Activated T-cell treated with anti-CD3 and anti-CD28 coated beads, Interleukin-2, amount 50 U/mL, for 72 hours (primary cell): Measurements from ENCODE around the gene CDH2. TPM values are rescaled to one million over a fixed set of nuclear protein-coding genes. Genes with fewer than 3 reads are reported as not detected.

Source experiments
- ATAC-seq, 2 donors: fragments of 150-1000 bp; cut with Tn5 transposase; replicated peaks in 1 of 2; 2 replicates each; pipeline ENCODE4 v1.10.0; 2021; ENCODE audit warnings: moderate library complexity in 2 of 2, mild to moderate bottlenecking in 1 of 2
- DNase-seq, 2 donors: peaks; one replicate each; pipeline ENCODE4 v3.0.0; 2021 to 2022; ENCODE audit warnings: mixed read lengths in 1 of 2
- H3K27ac Mint-ChIP-seq: one replicate; pipeline ENCODE4 v1.8.0; 2022; ENCODE audit warnings: mild to moderate bottlenecking, moderate library complexity, mixed read lengths
- H3K27me3 Mint-ChIP-seq: one replicate; pipeline ENCODE4 v1.8.0; 2022; ENCODE audit warnings: low read depth, mixed read lengths
- H3K36me3 Mint-ChIP-seq, 2 donors: one replicate each; pipeline ENCODE4 v1.8.0; 2022; ENCODE audit warnings: mixed read lengths in 2 of 2, mild to moderate bottlenecking in 1 of 2; ENCODE audit not compliant: insufficient read depth in 2 of 2
- H3K4me1 Mint-ChIP-seq: one replicate; pipeline ENCODE4 v1.8.0; 2022; ENCODE audit warnings: low read depth, mixed read lengths
- H3K4me3 Mint-ChIP-seq, 2 donors: one replicate each; pipeline ENCODE4 v1.8.0; 2022; ENCODE audit warnings: mild to moderate bottlenecking in 2 of 2, mixed read lengths in 2 of 2, moderate library complexity in 2 of 2
- H3K9me3 Mint-ChIP-seq, 2 donors: one replicate each; pipeline ENCODE4 v1.8.0; 2022; ENCODE audit warnings: mixed read lengths in 2 of 2
- total RNA-seq, 2 donors: library from RNA; stranded (reverse); gene quantifications; one replicate each; pipeline ENCODE4 v1.2.3, GENCODE V29; 2022

Gene CDH2
- total RNA-seq, 2 donors from 2014 or later, result 0.07 TPM; not detected in 1

DNA sequence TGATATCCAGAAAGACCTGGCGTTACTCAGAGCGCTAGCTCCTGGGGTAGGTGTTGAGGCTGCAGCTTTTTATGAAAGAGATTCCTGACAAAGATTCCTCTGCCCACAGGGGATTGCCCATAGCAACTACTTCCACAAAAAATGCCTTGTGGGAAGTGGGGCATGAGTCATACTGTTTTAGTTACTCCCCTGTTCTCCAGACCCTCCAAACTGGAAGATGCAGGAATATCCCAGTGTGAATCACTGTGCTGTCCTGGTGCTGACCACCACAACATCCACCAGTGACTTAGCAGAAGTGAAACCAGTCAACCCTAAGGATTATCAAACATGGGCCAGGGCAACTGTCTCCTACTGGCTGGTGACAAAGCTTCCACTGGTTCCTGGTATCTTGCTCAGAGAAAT lies 61.8 kb downstream of the CDH2 start:
- H3K36me3 Mint-ChIP-seq, result no peaks in the 10 kb centered on the region
- peaks cover 0 to 4% of the 10 kb centered on the region in 2 donors for H3K9me3 Mint-ChIP-seq
- DNase-seq (no peak), ATAC-seq (no peak)
- no peaks in the 10 kb centered on the region for H3K27me3 Mint-ChIP-seq
- no peak overlapping the region for H3K27ac Mint-ChIP-seq
- H3K4me3 Mint-ChIP-seq, result no peak overlapping the region
- no peaks in the 10 kb centered on the region for H3K4me1 Mint-ChIP-seq

DNA sequence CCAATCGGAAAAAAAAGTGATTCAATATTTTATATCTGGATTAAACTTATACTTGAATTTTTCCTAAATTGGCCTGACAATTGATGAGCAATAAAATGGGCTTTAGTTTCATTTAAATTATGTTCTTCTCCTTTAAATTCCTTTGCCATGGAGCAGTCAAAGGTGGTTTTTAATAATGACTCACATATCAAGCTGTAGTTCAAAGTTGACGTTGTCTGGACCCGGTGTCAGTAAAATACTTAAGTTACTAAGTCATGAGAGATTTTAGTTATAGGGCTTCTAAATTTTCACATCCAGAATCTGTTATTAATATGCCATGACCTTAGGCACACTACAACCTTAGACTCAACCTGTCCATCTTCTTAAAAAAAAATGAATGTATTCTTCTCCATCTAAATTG lies 62.5 kb downstream of the CDH2 start:
- Mint-ChIP-seq H3K9me3 (peaks cover 0 to 1% of the 10 kb centered on the region in 2 donors), H3K36me3 (no peaks in the 10 kb centered on the region), H3K4me1 (no peaks in the 10 kb centered on the region), H3K27ac (no peak overlapping the region), H3K4me3 (no peak overlapping the region), H3K27me3 (no peaks in the 10 kb centered on the region)
- DNase-seq (no peak), ATAC-seq (no peak)

DNA sequence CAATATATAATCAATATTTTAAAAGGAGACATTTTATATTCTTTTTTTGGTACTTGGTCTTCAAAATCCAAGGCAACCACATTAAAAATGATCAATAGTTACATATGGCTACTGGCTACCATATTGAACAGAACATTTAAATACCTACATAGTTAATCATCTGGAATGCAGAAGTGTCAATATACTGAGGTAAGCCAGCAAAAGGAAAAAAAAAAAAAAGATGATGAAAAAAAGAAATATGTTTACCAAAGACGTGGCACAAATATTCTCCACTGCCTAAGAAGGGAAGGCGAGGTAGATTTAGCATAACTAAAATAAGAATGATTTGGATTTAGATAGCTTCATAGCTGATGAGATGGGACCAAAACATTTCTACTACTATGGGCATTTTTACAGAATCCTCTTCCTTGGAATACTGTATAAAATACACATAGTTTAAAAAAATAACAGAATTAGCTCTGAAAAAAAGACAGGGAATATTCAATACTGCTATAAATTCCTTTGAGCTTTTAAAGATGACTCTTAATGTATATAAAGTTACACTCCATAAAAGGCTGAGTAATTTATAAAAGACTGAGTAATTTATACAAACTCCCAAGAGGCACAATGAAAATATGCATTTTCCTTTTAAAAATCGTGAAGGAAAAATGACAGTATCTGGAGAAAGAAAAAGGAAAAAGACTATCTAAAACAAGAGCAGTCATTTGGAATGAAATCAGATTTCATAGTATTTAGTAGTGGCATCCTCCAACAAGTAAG lies 63.5 kb downstream of the CDH2 start:
- no peaks in the 10 kb centered on the region for H3K27me3 Mint-ChIP-seq
- H3K27ac Mint-ChIP-seq, result no peak overlapping the region

DNA sequence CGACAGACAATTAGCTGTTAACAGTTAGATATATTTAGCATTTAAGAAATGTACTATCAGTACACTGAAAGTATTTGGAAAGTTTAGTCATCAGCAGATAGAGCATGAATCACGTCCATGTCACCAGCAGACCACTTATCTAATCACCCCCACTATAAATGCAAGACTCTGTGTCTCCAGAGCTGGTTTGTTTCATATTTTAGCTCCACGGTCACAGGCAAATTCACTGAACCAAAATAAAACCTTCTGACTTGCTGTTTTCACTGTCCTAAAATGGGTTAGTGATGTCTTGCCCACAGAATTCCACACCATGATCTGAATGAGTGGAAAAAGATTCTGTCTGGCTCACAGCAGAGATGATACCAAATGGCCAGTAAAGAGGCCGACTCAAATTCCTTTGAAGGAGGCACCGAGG lies 64.9 kb downstream of the CDH2 start:
- Mint-ChIP-seq H3K4me1 (no peaks in the 10 kb centered on the region), H3K27me3 (no peaks in the 10 kb centered on the region), H3K9me3 (peaks cover 0 to 3% of the 10 kb centered on the region in 2 donors), H3K36me3 (no peaks in the 10 kb centered on the region), H3K27ac (no peak overlapping the region), H3K4me3 (no peak overlapping the region)
- ATAC-seq (no peak), DNase-seq (no peak)

More for the DNA sequence above, 63.5 kb downstream of the CDH2 start:
- no peaks in the 10 kb centered on the region for H3K36me3 Mint-ChIP-seq
- no peak for DNase-seq
- H3K4me3 Mint-ChIP-seq, result no peak overlapping the region
- H3K4me1 Mint-ChIP-seq, result no peaks in the 10 kb centered on the region
- ATAC-seq, result no peak
- H3K9me3 Mint-ChIP-seq, result peaks cover 0 to 3% of the 10 kb centered on the region in 2 donors

DNA sequence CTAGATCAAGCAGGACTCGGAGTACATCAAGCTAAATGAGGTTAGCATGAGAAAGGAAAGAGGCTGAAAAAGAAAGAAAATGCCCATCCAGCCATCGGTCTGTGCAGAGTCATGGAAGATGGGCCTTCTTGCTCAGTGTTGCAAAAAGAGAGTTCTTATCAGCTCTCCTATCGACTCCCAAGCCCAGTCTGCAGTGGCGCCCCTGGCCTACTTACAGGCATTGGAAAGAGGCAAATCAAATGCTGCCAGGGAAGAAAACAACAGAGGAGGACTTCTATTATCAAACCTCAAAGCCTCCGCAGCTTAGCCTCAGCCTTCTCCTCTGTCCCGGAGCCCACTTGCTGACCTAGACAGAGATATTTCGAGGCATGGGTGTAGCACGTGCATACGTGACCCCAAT lies 66.0 kb downstream of the CDH2 start:
- DNase-seq (no peak), ATAC-seq (no peak)
- no peak overlapping the region for H3K4me3 Mint-ChIP-seq
- no peaks in the 10 kb centered on the region for H3K27me3 Mint-ChIP-seq
- no peaks in the 10 kb centered on the region for H3K4me1 Mint-ChIP-seq
- no peak overlapping the region for H3K27ac Mint-ChIP-seq
- H3K36me3 Mint-ChIP-seq, result no peaks in the 10 kb centered on the region
- peaks cover 0 to 3% of the 10 kb centered on the region in 2 donors for H3K9me3 Mint-ChIP-seq

DNA sequence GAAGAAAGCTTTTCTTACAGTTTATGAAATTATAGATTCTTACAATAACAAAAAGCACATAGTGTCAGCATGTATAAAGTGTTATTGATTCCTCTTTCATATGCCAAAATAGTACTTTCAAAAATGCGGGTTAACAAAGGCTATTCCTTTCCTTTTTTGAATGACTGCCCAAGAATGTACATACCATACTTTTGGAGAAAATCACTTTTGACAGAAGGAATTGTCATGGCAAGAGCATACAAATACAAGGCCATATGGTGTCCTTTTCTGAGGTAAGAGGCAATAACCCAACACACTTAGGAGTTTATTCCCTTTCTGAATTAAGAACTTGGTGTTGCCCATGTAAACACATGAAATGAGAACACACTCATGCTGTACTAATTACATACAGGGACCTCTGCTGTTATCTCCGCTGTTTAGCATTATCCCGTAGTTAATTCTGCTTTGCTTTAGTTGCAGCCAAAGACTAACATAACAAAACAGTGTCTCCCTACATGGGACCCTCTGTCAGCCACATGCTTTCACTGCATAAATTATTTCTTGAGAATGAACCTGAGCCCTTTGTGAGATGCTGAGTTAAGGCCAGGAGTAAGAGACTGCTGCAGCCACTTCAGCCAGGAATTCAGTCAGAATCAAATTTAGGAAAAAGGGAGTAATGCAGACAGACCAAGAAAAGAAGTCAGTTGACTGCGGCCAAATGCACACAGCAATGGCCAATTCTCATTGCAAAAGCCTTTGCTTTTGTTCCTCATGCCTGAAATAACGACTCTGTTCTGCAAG lies 67.0 kb downstream of the CDH2 start:
- H3K27me3 Mint-ChIP-seq, result no peaks in the 10 kb centered on the region
- no peak overlapping the region for H3K27ac Mint-ChIP-seq
- peaks cover 0 to 3% of the 10 kb centered on the region in 2 donors for H3K9me3 Mint-ChIP-seq
- ATAC-seq (no peak), DNase-seq (no peak)
- no peaks in the 10 kb centered on the region for H3K36me3 Mint-ChIP-seq
- H3K4me1 Mint-ChIP-seq, result no peaks in the 10 kb centered on the region
- no peak overlapping the region for H3K4me3 Mint-ChIP-seq

DNA sequence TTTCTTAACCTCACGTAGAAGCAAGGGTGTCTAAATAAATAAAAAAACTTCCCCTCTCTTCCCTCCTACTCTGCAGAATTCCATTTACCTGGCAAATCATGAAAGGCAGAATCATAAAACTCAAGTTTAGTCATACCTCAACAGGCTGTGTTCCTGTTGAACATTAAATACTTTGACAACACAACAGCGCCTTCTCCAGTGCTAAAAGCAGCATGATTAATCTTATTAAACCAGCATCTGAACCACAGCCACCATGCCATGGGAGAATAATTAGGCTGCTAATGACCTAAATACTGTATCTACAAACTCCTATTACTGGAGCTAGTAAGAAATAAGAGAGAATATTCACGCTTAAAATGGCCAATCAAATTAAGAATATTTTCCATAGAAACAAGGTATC lies 68.1 kb downstream of the CDH2 start:
- no peak overlapping the region for H3K27ac Mint-ChIP-seq
- H3K27me3 Mint-ChIP-seq, result no peaks in the 10 kb centered on the region
- no peaks in the 10 kb centered on the region for H3K4me1 Mint-ChIP-seq
- no peak overlapping the region for H3K4me3 Mint-ChIP-seq
- H3K36me3 Mint-ChIP-seq, result no peaks in the 10 kb centered on the region
- DNase-seq (no peak), ATAC-seq (no peak)
- peaks cover 0 to 3% of the 10 kb centered on the region in 2 donors for H3K9me3 Mint-ChIP-seq

DNA sequence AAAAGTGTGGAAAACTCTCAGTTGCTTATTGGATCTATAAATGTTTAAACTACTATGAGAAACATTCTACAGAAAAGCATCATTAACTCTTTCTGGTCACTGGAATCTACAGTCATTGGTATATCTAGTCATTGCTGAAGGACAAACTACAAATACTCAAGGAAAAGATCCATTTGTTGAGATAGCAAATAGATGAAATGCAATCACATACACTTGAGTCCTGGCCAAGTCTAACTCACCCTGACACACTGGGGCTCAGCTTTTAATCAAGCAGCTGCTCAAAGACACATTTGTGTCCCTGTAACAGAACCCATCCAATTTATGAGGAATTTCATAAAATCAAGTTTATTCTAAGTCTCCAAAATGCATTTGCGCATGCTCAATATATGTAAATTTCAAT lies 68.7 kb downstream of the CDH2 start:
- H3K4me3 Mint-ChIP-seq, result no peak overlapping the region
- peaks cover 0 to 3% of the 10 kb centered on the region in 2 donors for H3K9me3 Mint-ChIP-seq
- H3K4me1 Mint-ChIP-seq, result no peaks in the 10 kb centered on the region
- DNase-seq (no peak), ATAC-seq (no peak)
- H3K27me3 Mint-ChIP-seq, result no peaks in the 10 kb centered on the region
- H3K36me3 Mint-ChIP-seq, result no peaks in the 10 kb centered on the region
- H3K27ac Mint-ChIP-seq, result no peak overlapping the region

DNA sequence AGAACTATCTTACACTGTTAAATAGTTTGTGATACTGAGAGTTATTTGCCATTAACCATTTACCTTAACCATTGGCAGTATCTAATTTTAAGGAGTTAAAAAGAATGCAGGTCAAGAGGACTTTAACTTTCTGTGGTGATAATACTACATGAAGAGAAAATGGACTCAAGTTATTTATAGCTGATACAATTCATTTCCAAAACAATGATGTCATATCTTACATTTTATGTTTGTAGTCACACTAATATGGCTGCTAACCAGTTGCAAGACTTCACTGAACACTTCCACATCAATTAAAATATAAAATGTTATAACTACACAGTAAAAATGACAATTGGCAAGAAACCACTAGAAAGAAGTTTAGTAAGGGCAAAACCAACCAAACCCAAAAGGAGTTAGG lies 77.7 kb downstream of the CDH2 start:
- Mint-ChIP-seq H3K4me3 (no peak overlapping the region), H3K9me3 (peaks cover 1 to 7% of the 10 kb centered on the region in 2 donors)

DNA sequence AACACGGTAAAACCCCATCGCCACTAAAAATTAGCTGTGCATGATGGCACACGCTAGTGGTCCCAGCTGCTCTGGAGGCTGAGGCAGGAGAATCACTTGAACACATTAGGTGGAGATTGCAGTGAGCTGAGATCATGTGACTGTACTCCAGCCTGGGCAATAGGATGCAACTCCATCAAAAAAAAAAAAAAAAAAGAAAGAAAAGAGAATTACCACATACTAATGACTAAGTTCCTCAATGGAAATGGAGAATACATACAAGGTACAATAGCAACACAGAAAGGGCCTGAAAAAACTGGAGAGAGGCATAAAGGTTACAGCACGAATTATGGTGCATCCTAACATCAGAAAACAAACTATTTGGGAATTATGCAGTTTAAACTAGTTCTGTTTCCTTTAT lies 81.3 kb downstream of the CDH2 start:
- no peak for DNase-seq
- Mint-ChIP-seq H3K9me3 (peaks cover 1 to 5% of the 10 kb centered on the region in 2 donors), H3K36me3 (no peaks in the 10 kb centered on the region), H3K27ac (no peak overlapping the region), H3K27me3 (no peaks in the 10 kb centered on the region), H3K4me3 (no peak overlapping the region), H3K4me1 (no peaks in the 10 kb centered on the region)
- no peak for ATAC-seq

More for the DNA sequence above, 77.7 kb downstream of the CDH2 start:
- no peaks in the 10 kb centered on the region for H3K4me1 Mint-ChIP-seq
- no peaks in the 10 kb centered on the region for H3K36me3 Mint-ChIP-seq
- no peak for DNase-seq
- H3K27ac Mint-ChIP-seq, result no peak overlapping the region
- no peak for ATAC-seq
- H3K27me3 Mint-ChIP-seq, result no peaks in the 10 kb centered on the region

DNA sequence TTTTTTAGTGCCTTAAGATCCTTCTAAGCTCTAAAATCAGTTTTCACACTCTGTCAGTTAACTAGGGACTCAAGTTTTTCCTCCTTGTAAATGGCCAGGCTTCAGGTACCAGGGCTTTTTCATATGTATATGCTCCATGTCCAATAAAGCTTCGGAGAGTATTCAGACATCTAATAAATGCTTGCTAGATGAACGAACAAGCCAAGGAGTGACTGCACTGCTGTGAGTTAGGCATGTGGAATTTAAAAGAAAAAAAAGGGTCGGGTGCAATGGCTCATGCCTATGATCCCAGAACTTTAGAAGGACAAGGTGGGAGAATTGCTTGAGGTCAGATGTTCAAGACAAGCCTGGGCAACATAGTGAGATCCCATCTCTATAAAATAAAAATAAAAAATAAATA lies 81.9 kb downstream of the CDH2 start:
- Mint-ChIP-seq H3K36me3 (no peaks in the 10 kb centered on the region), H3K4me3 (no peak overlapping the region), H3K27me3 (no peaks in the 10 kb centered on the region), H3K9me3 (peaks cover 1 to 5% of the 10 kb centered on the region in 2 donors), H3K4me1 (no peaks in the 10 kb centered on the region), H3K27ac (no peak overlapping the region)
- DNase-seq, result no peak
- no peak for ATAC-seq

DNA sequence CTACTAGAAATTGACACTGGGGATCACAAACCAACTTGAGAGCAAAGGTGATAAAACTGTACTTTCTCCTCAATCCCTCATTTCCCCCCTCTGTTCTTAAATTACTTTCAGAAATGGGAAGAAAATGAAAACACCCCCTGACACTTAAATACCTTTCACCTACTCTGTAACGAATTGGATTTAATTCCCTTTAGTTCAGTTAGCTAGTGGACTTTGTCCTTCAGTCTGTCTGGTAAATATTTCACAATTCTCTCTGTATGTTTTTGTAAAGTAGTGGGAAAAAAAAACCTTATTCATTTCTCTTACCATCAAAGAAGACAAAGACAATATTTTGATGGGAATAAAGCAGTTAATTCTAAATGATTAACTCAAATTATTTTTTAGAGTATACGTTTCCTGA lies 85.7 kb downstream of the CDH2 start:
- H3K36me3 Mint-ChIP-seq, result no peaks in the 10 kb centered on the region
- ATAC-seq (no peak), DNase-seq (no peak)
- no peak overlapping the region for H3K27ac Mint-ChIP-seq
- H3K4me1 Mint-ChIP-seq, result no peaks in the 10 kb centered on the region
- peaks cover 0 to 2% of the 10 kb centered on the region in 2 donors for H3K9me3 Mint-ChIP-seq
- H3K27me3 Mint-ChIP-seq, result no peaks in the 10 kb centered on the region
- no peak overlapping the region for H3K4me3 Mint-ChIP-seq

DNA sequence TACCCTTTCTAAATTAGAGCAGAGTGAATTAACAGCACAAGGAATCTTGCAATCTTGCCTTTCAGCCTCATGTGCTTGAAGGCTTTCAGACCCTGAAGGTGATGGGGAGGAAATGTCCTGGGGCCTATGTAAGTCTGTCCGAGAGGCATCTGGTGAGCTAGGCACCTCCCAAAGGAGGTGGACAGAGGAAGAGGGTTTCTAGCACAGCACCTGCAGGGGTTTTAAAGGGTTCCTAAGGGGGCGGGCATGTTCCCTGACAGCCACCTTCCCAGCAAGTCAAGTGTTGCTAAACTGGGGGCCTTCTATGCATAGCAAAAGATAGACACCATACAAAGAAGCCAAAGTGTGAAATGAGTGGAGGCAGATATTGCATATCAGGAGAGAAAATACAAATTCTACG lies 88.5 kb downstream of the CDH2 start:
- no peak overlapping the region for H3K27ac Mint-ChIP-seq
- H3K9me3 Mint-ChIP-seq, result peaks cover 3 to 6% of the 10 kb centered on the region in 2 donors
- no peak overlapping the region for H3K4me3 Mint-ChIP-seq
- peaks cover 0 to 1% of the 10 kb centered on the region in 2 donors for H3K36me3 Mint-ChIP-seq
- no peaks in the 10 kb centered on the region for H3K27me3 Mint-ChIP-seq
- no peak for DNase-seq
- ATAC-seq, result no peak
- no peaks in the 10 kb centered on the region for H3K4me1 Mint-ChIP-seq
